Fibroblast of the aortic adventitia (primary cell): ENCODE data around the gene APOA5. TPM values are rescaled to one million over a fixed set of nuclear protein-coding genes. Genes with fewer than 3 reads are reported as not detected.

Source experiments
- DNase-seq: peaks from one replicate; pipeline ENCODE4 v3.0.0-alpha.2; 2010; ENCODE audit warnings: low read depth
- H3K4me3 ChIP-seq: 2 replicates; pipeline ENCODE4 v1.5.1; 2011; ENCODE audit warnings: low read depth, mild to moderate bottlenecking, control low read depth, low read length, moderate library complexity
- CTCF ChIP-seq: IDR thresholded peaks from 2 replicates; pipeline ENCODE4 v1.5.1; 2011; ENCODE audit warnings: mild to moderate bottlenecking, low read length, control low read depth, inconsistent platforms; ENCODE audit not compliant: insufficient read depth
- total RNA-seq: library from RNA; depleted of rRNA; stranded (reverse); fragments of >200 nt; gene quantifications from 2 replicates; pipeline ENCODE4 v1.2.3, GENCODE V29; 2012; ENCODE audit warnings: low replicate concordance

The APOA5 gene
- total RNA-seq, 1 donor: not detected

GRCh38 chr11:116782728-116783127 lies 9.0 kb downstream of the APOA5 start:
- H3K4me3 ChIP-seq: no peak overlapping the region
- peak; percentile 38 for DNase-seq
- TF ChIP-seq CTCF: no peak

DNA sequence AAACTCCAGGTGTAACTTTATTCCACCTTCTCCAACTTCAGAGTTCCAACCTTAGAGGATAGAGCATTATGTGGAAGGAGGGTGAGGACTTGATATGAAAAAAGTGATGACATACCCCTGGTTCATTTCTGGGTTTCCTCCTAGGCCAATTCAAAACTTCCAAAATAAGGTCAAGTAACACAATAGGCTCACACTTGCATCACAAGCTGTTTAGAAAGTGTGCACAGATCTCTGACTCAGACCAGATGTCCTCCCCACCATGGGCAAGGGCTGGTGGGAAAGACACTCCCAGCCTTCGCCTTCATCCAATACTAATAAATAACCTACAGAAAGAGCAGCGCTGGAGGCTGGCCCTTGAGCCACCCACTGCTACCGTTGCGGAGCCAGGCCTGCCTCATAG lies 13.1 kb downstream of the APOA5 start:
- no peak for TF ChIP-seq CTCF
- DNase-seq: no peak

DNA sequence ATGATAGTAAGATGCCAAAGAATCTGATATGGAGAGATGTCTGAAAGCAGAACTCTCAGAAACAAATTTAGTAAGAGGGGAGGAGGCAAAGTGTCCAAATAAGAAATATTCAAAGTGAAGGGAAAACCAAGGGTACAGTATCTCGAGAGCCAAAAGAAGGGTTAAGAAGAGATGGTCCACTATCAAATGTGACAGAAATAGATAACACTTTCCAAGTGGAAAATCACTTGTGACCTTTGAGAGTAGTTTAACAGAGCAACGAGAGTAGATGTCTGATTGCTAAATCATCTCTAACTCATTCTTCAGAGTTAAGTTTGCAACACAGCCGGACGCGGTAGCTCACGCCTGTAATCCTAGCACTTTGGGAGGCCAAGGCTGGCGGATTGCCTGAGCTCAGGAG lies 14.6 kb downstream of the APOA5 start:
- DNase-seq: no peak
- no peak overlapping the region for H3K4me3 ChIP-seq
- TF ChIP-seq CTCF: no peak

More for the DNA sequence above, 13.1 kb downstream of the APOA5 start:
- H3K4me3 ChIP-seq: no peak overlapping the region

- DNase-seq: no peak
- TF ChIP-seq CTCF: no peak
- H3K4me3 ChIP-seq: no peak overlapping the region
Observed at GRCh38 chr11:116776522-116776984, 15.1 kb downstream of the APOA5 start.

DNA sequence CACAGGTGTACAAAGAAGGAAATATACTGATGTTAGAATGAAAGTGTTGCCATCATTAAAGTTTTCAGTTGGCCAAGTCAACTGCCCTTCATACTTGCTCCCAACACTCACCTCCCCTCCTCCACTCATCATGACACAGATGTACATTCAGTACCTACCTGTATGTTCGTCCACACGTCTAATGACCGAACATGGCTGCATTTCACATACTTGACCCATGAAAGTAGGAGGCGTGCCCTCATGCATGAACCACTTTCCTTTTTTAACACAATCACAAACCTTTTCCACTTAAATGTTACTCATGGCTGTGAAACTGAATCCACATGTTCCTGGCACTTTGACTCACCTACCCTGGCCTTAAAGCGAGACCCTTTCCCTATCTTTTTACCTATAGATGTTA lies 15.7 kb downstream of the APOA5 start:
- H3K4me3 ChIP-seq: no peak overlapping the region
- DNase-seq: no peak
- no peak for TF ChIP-seq CTCF

- no peak for DNase-seq
- H3K4me3 ChIP-seq: no peak overlapping the region
- no peak for TF ChIP-seq CTCF
Observed at GRCh38 chr11:116774661-116775060, 17.0 kb downstream of the APOA5 start.
